B cell (primary cell): ENCODE results near the gene HTT. TPM values are rescaled to one million over a fixed set of nuclear protein-coding genes. Genes with fewer than 3 reads are reported as not detected.

Experiments used
- ATAC-seq: fragments of 200-7000 bp; cut with Tn5 transposase; one replicate; pipeline ENCODE4 v1.10.0; 2021; ENCODE audit warnings: low read depth, mild to moderate bottlenecking, moderate number of reproducible peaks, moderate library complexity
- CTCF ChIA-PET: fragments of 350-600 bp; sonication (Branson Sonifier 250); formaldehyde crosslinking; loops from one replicate; lab custom pipeline; 2021; ENCODE audit warnings: antibody characterized with exemption, inconsistent platforms; lab: Charles Lee
- POLR2A ChIA-PET: fragments of 350-600 bp; sonication (Branson Sonifier 250); formaldehyde crosslinking; loops from one replicate; lab custom pipeline; 2021; ENCODE audit warnings: antibody characterized with exemption; lab: Charles Lee
- DNase-seq: peaks from one replicate; pipeline ENCODE4 v3.0.0; 2013
- H2AFZ ChIP-seq: 2 replicates; pipeline ENCODE4 v1.6.1; 2012; ENCODE audit warnings: mild to moderate bottlenecking, low read depth, low read length; ENCODE audit not compliant: insufficient read depth, poor library complexity, severe bottlenecking
- H3K27ac ChIP-seq, 2 donors: 1 replicate in 1 of 2; 2 replicates in 1 of 2; pipeline ENCODE4 v1.5.1; 2012 to 2013; ENCODE audit warnings: low read length in 2 of 2, mild to moderate bottlenecking in 2 of 2, moderate library complexity in 1 of 2
- H3K27me3 ChIP-seq, 4 experiments: fragments of 200-600 bp in 1 of 4; sonication (generic) in 1 of 4; replicated peaks in 1 of 4; 1 replicate in 2 of 4; 2 replicates in 2 of 4; pipeline versions ENCODE4 v1.6.1 to v1.7.0; 2013 to 2016; ENCODE audit warnings: low read length in 3 of 4, mild to moderate bottlenecking in 2 of 4, mixed read lengths in 1 of 4, moderate library complexity in 1 of 4; ENCODE audit not compliant: insufficient read depth in 4 of 4, control insufficient read depth in 3 of 4; ENCODE audit errors: control extremely low read depth in 1 of 4
- H3K36me3 ChIP-seq, 2 experiments: replicated peaks in 1 of 2; 1 replicate in 1 of 2; 2 replicates in 1 of 2; pipeline versions ENCODE4 v1.6.1 to v1.7.1; 2013; ENCODE audit warnings: low read length in 1 of 2; ENCODE audit not compliant: insufficient read depth in 2 of 2, control insufficient read depth in 1 of 2; ENCODE audit errors: control extremely low read depth in 1 of 2, extremely low read depth in 1 of 2
- H3K4me1 ChIP-seq, 2 donors: fragments of 200-600 bp in 1 of 2; sonication (generic) in 1 of 2; 1 replicate in 1 of 2; 2 replicates in 1 of 2; pipeline versions ENCODE4 v1.5.1 to v1.6.1; 2013 to 2017; ENCODE audit warnings: low read length in 2 of 2; ENCODE audit not compliant: control insufficient read depth in 2 of 2, insufficient read depth in 2 of 2
- H3K4me2 ChIP-seq: replicated peaks from 2 replicates; pipeline ENCODE3; 2012; ENCODE audit warnings: mild to moderate bottlenecking, low read depth, low read length; ENCODE audit not compliant: poor library complexity, severe bottlenecking
- H3K4me3 ChIP-seq, 5 experiments: fragments of 200-600 bp in 1 of 5; sonication (generic) in 1 of 5; 1 replicate in 3 of 5; 2 replicates in 2 of 5; pipeline versions ENCODE4 v1.5.1 to v1.7.0; 2011 to 2016; ENCODE audit warnings: low read length in 4 of 5, mild to moderate bottlenecking in 4 of 5, low read depth in 2 of 5, control low read depth in 1 of 5, moderate library complexity in 1 of 5; ENCODE audit not compliant: insufficient read depth in 1 of 5; ENCODE audit errors: control extremely low read depth in 1 of 5, extremely low read depth in 1 of 5
- H3K79me2 ChIP-seq: fragments of 200-600 bp; sonication (generic); one replicate; pipeline ENCODE4 v1.6.0; 2016; ENCODE audit warnings: low read length; ENCODE audit not compliant: control insufficient read depth, insufficient read depth
- H3K9ac ChIP-seq: fragments of 200-600 bp; sonication (generic); 2 replicates; pipeline ENCODE4 v1.6.1; 2017; ENCODE audit warnings: mild to moderate bottlenecking, low read length, moderate library complexity
- H3K9me3 ChIP-seq, 3 donors: one replicate each; pipeline versions ENCODE4 v1.6.1 to v1.7.1; 2013; ENCODE audit warnings: low read length in 2 of 3; ENCODE audit not compliant: control insufficient read depth in 2 of 3, insufficient read depth in 1 of 3; ENCODE audit errors: control extremely low read depth in 1 of 3
- H4K20me1 ChIP-seq: 2 replicates; pipeline ENCODE4 v1.6.0; 2012; ENCODE audit warnings: mild to moderate bottlenecking, low read length; ENCODE audit not compliant: insufficient read depth, control insufficient read depth, poor library complexity, severe bottlenecking
- H3K27ac Mint-ChIP-seq: one replicate; pipeline ENCODE4 v1.8.0; 2021; ENCODE audit warnings: mixed read lengths
- H3K27me3 Mint-ChIP-seq: one replicate; pipeline ENCODE4 v1.8.0; 2021; ENCODE audit warnings: mixed read lengths
- H3K4me1 Mint-ChIP-seq: one replicate; pipeline ENCODE4 v1.8.0; 2021; ENCODE audit warnings: mixed read lengths
- H3K4me3 Mint-ChIP-seq: one replicate; pipeline ENCODE4 v1.8.0; 2021; ENCODE audit warnings: mixed read lengths
- H3K9me3 Mint-ChIP-seq: one replicate; pipeline ENCODE4 v1.8.0; 2022; ENCODE audit warnings: mixed read lengths; ENCODE audit not compliant: insufficient read depth
- CTCF ChIP-seq: fragments of 200-600 bp; IDR thresholded peaks from one replicate; pipeline ENCODE4 v1.8.0; 2022; ENCODE audit warnings: antibody characterized with exemption, mild to moderate bottlenecking
- EZH2 ChIP-seq: IDR thresholded peaks from 2 replicates; pipeline ENCODE4 v1.6.1; 2012; ENCODE audit warnings: borderline replicate concordance, low read depth, mild to moderate bottlenecking, moderate library complexity, low read length; ENCODE audit not compliant: insufficient read depth, poor library complexity, severe bottlenecking
- WGBS: methylation state at CpG from one replicate; pipeline ENCODE4 v1.1.5; 2013; ENCODE audit warnings: missing lambda C conversion rate; ENCODE audit not compliant: insufficient coverage; 5-methylcytosine and 5-hydroxymethylcytosine counted together
- intact Hi-C: fragments of 100-400 bp; cut with micrococcal nuclease; formaldehyde crosslinking; loops from one replicate; pipeline ENCODE4 v1.10.0; 2022
- polyA plus RNA-seq: library from polyadenylated mRNA; depleted of rRNA; stranded (reverse); fragments of >200 nt; gene quantifications from 2 replicates; pipeline ENCODE4 v1.2.3, GENCODE V29; 2012
- total RNA-seq, 2 donors: library from RNA; stranded (reverse); fragments of 120-200 nt in 1 of 2; gene quantifications; 1 replicate in 1 of 2; 2 replicates in 1 of 2; pipeline versions ENCODE4 v1.2.3 to v1.2.4, GENCODE V29; 2013 to 2022

The HTT gene
- total and polyA plus RNA-seq, 2 donors (not counting 1 experiment from before 2014, with no cell fraction given) = 52.8 to 195 TPM

- H3K4me1 ChIP-seq = no peaks in the 10 kb centered on the region
- H3K36me3 ChIP-seq = no peaks in the 10 kb centered on the region
- DNase-seq (no peak), ATAC-seq (no peak)
- TF ChIP-seq EZH2 (no peak), CTCF (no peak)
- WGBS = 100% methylated on average over 4 of the region's 9 CpGs
- no peaks in the 10 kb centered on the region for H3K79me2 ChIP-seq
- H3K4me2 ChIP-seq = no peak overlapping the region
- H3K9me3 Mint-ChIP-seq = peaks cover 4% of the 10 kb centered on the region
- H3K9ac ChIP-seq = no peak overlapping the region
- H3K27me3 Mint-ChIP-seq = peaks cover 4% of the 10 kb centered on the region
- peaks cover 1 to 22% (median 3%) of the 10 kb centered on the region in 3 donors for H3K9me3 ChIP-seq
- intact Hi-C loops = no loop called here
- POLR2A ChIA-PET = no interaction called here
- H3K4me3 Mint-ChIP-seq = no peak overlapping the region
- H3K4me1 Mint-ChIP-seq = peaks cover 7% of the 10 kb centered on the region
- H3K27ac ChIP-seq = no peak overlapping the region
- H2AFZ ChIP-seq = no peak overlapping the region
- H3K27ac Mint-ChIP-seq = no peak overlapping the region
- H4K20me1 ChIP-seq = no peaks in the 10 kb centered on the region
- H3K27me3 ChIP-seq = peaks cover 0 to 3% (median 2%) of the 10 kb centered on the region in 4 experiments
- no peak overlapping the region for H3K4me3 ChIP-seq
- CTCF ChIA-PET = no interaction called here
Observed at GRCh38 chr4:3276986-3277385, 202.5 kb downstream of the HTT start.

DNA sequence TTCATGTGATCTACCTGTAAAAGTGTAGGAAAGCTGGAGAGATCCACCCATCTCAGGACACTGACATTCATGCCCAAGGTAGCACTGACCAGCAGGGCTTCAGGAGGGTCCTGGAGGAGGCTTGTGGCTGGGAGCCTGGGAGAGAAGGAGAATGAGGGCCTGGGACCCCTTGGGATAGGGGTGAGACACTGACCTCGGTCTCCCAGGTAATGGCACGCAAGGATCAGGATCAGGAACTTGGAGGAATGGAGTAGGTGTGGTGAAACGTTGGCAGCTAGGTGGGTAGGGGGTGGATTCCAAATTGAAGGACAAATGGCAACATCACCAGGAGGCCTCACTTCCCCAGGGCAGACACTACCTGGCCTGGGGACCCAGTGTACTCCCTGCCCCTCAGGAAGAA, 206.0 kb downstream of the HTT start:
- Histone ChIP-seq H3K79me2 (no peaks in the 10 kb centered on the region), H2AFZ (no peak overlapping the region), H3K4me2 (no peak overlapping the region), H3K27ac (no peak overlapping the region), H3K9ac (no peak overlapping the region), H3K9me3 (peaks cover 0 to 16% (median 3%) of the 10 kb centered on the region in 3 donors), H4K20me1 (no peaks in the 10 kb centered on the region), H3K4me3 (no peak overlapping the region), H3K27me3 (peaks cover 0 to 5% (median 2%) of the 10 kb centered on the region in 4 experiments), H3K4me1 (peaks cover 0 to under 1% of the 10 kb centered on the region in 2 donors), H3K36me3 (no peaks in the 10 kb centered on the region)
- CTCF ChIA-PET = interaction anchor here (1.1 kb wide), 1 partner anchor 9 kb away, joined by 3 read pairs; no protein-coding TSS in a partner anchor
- Mint-ChIP-seq H3K4me1 (peaks cover 3% of the 10 kb centered on the region), H3K27me3 (peaks cover 4% of the 10 kb centered on the region), H3K9me3 (peaks cover 4% of the 10 kb centered on the region), H3K4me3 (no peak overlapping the region), H3K27ac (no peak overlapping the region)
- POLR2A ChIA-PET = no interaction called here
- ATAC-seq = no peak
- TF ChIP-seq EZH2 (no peak), CTCF (no peak)
- intact Hi-C loops = no loop called here
- DNase-seq = no peak
- WGBS = 79% methylated on average over 3 of the region's 3 CpGs
